CD4-positive, alpha-beta T cell (primary cell): ENCODE data around the gene OLFML3. TPM values are rescaled to one million over a fixed set of nuclear protein-coding genes. Genes with fewer than 3 reads are reported as not detected.

Source experiments
- ATAC-seq: fragments of 200-7000 bp; cut with Tn5 transposase; one replicate; pipeline ENCODE4 v1.10.0; 2022; ENCODE audit warnings: mild to moderate bottlenecking; ENCODE audit not compliant: poor library complexity
- CTCF ChIA-PET: fragments of 350-600 bp; sonication (Branson Sonifier 250); formaldehyde crosslinking; loops from one replicate; lab custom pipeline; 2021; ENCODE audit warnings: antibody characterized with exemption, inconsistent platforms; lab: Charles Lee
- POLR2A ChIA-PET: fragments of 350-600 bp; sonication (Branson Sonifier 250); formaldehyde crosslinking; loops from one replicate; lab custom pipeline; 2021; ENCODE audit warnings: antibody characterized with exemption, inconsistent platforms; lab: Charles Lee
- DNase-seq, 14 experiments: peaks; one replicate each; pipeline ENCODE4 v3.0.0-alpha.2; 2013 to 2020; ENCODE audit warnings: mixed read lengths in 2 of 14
- H3K27ac ChIP-seq, 2 donors: one replicate each; pipeline versions ENCODE4 v1.5.1 to v1.7.0; 2013; ENCODE audit warnings: low read length in 2 of 2, low read depth in 1 of 2, mild to moderate bottlenecking in 1 of 2
- H3K27me3 ChIP-seq, 2 experiments: 1 replicate in 1 of 2; 2 replicates in 1 of 2; pipeline versions ENCODE4 v1.6.1 to v1.7.0; 2013; ENCODE audit warnings: low read length in 2 of 2, control low read depth in 1 of 2, mild to moderate bottlenecking in 1 of 2, moderate library complexity in 1 of 2; ENCODE audit not compliant: insufficient read depth in 2 of 2, control insufficient read depth in 1 of 2
- H3K36me3 ChIP-seq: one replicate; pipeline ENCODE4 v1.6.1; 2013; ENCODE audit warnings: low read length, control low read depth; ENCODE audit not compliant: insufficient read depth
- H3K4me1 ChIP-seq: one replicate; pipeline ENCODE4 v1.6.1; 2013; ENCODE audit warnings: low read length, control low read depth; ENCODE audit not compliant: insufficient read depth
- H3K4me3 ChIP-seq: one replicate; pipeline ENCODE4 v1.5.1; 2013; ENCODE audit warnings: mild to moderate bottlenecking, low read length, moderate library complexity
- H3K9me3 ChIP-seq, 2 experiments: 1 replicate in 1 of 2; 2 replicates in 1 of 2; pipeline versions ENCODE4 v1.6.1 to v1.7.0; 2013; ENCODE audit warnings: low read length in 2 of 2, mild to moderate bottlenecking in 2 of 2, control low read depth in 1 of 2, moderate library complexity in 1 of 2; ENCODE audit not compliant: control insufficient read depth in 1 of 2, insufficient read depth in 1 of 2
- H3K27ac Mint-ChIP-seq: one replicate; pipeline ENCODE4 v1.8.0; 2020; ENCODE audit warnings: mixed read lengths
- H3K27me3 Mint-ChIP-seq: one replicate; pipeline ENCODE4 v1.8.0; 2021; ENCODE audit warnings: mixed read lengths
- H3K36me3 Mint-ChIP-seq: one replicate; pipeline ENCODE4 v1.8.0; 2021; ENCODE audit warnings: low read depth, mixed read lengths
- H3K4me1 Mint-ChIP-seq: one replicate; pipeline ENCODE4 v1.8.0; 2021; ENCODE audit warnings: low read depth, mixed read lengths
- H3K4me3 Mint-ChIP-seq: one replicate; pipeline ENCODE4 v1.8.0; 2020; ENCODE audit warnings: mild to moderate bottlenecking, mixed read lengths
- H3K9me3 Mint-ChIP-seq: one replicate; pipeline ENCODE4 v1.8.0; 2020; ENCODE audit warnings: mixed read lengths
- CTCF ChIP-seq: fragments of 200-600 bp; IDR thresholded peaks from one replicate; pipeline ENCODE4 v1.8.0; 2022; ENCODE audit warnings: antibody characterized with exemption, mild to moderate bottlenecking
- intact Hi-C, 2 experiments: fragments of 100-400 bp; cut with DNase I in 1 of 2; cut with micrococcal nuclease in 1 of 2; formaldehyde crosslinking; loops; one replicate each; pipeline versions ENCODE4 v1.15.1 to v1.9.0; 2023 to 2025; cut with DNase I, micrococcal nuclease
- total RNA-seq, 174 experiments: library from RNA in 2 of 174; stranded (reverse) in 2 of 174; gene quantifications; one replicate each; pipeline ENCODE4 v1.2.3 and lab custom pipeline; 2021 to 2026

Gene OLFML3
- total RNA-seq, 2 experiments from 2014 or later, result 0.30 to 0.31 TPM

GRCh38 chr1:113950908-113951307, 28.4 kb upstream of the OLFML3 start:
- Histone ChIP-seq H3K27ac (no peak overlapping the region), H3K4me3 (no peak overlapping the region), H3K9me3 (no peaks in the 10 kb centered on the region), H3K27me3 (no peaks in the 10 kb centered on the region), H3K36me3 (peaks cover 28% of the 10 kb centered on the region), H3K4me1 (peaks cover 43% of the 10 kb centered on the region)
- Mint-ChIP-seq H3K36me3 (peaks cover 60% of the 10 kb centered on the region), H3K27ac (peak overlapping the region; percentile 89), H3K9me3 (no peaks in the 10 kb centered on the region), H3K27me3 (no peaks in the 10 kb centered on the region), H3K4me1 (peaks cover 95% of the 10 kb centered on the region), H3K4me3 (peak overlapping the region; percentile 4)
- CTCF ChIA-PET, result interaction anchor here (5.7 kb wide), 1 partner anchor 21 kb away, joined by 56 read pairs; the partner anchor contains the start of gene HIPK1
- no peak for TF ChIP-seq CTCF
- POLR2A ChIA-PET, result interaction anchor here (10.2 kb wide), 1 partner anchor 18 kb away, joined by 245 read pairs; the partner anchor contains the start of gene HIPK1
- DNase-seq (no peak), ATAC-seq (no peak)
- intact Hi-C loops, result loop anchor here in 1 of 2 experiments (10.0 kb wide), 1 partner anchor 556 kb away; the partner anchor contains the start of gene MAGI3

- peaks cover 87% of the 10 kb centered on the region for H3K4me1 Mint-ChIP-seq
- Histone ChIP-seq H3K4me3 (no peak overlapping the region), H3K36me3 (peaks cover 33% of the 10 kb centered on the region), H3K27ac (no peak overlapping the region), H3K9me3 (no peaks in the 10 kb centered on the region), H3K27me3 (no peaks in the 10 kb centered on the region), H3K4me1 (peaks cover 39% of the 10 kb centered on the region)
- CTCF ChIA-PET, result interaction anchor here (0.7 to 1.5 kb wide), 2 partner anchors 23 to 24 kb away, joined by 4 to 5 read pairs; partner anchors contain the start of gene HIPK1
- ATAC-seq, result no peak
- POLR2A ChIA-PET, result interaction anchor here (10.2 kb wide), 1 partner anchor 19 kb away, joined by 245 read pairs; the partner anchor contains the start of gene HIPK1
- no peaks in the 10 kb centered on the region for H3K27me3 Mint-ChIP-seq
- H3K4me3 Mint-ChIP-seq, result no peak overlapping the region
- no peaks in the 10 kb centered on the region for H3K9me3 Mint-ChIP-seq
- H3K27ac Mint-ChIP-seq, result peak overlapping the region; percentile 89
- peaks cover 63% of the 10 kb centered on the region for H3K36me3 Mint-ChIP-seq
- no peak for TF ChIP-seq CTCF
- intact Hi-C loops, result loop anchor here in 1 of 2 experiments (10.0 kb wide), 1 partner anchor 557 kb away; the partner anchor contains the start of gene MAGI3
- DNase-seq, result no peak
These were observed 27.6 kb upstream of the OLFML3 start for GRCh38 chr1:113951719-113952118.

- Histone ChIP-seq H3K36me3 (peaks cover 87% of the 10 kb centered on the region), H3K9me3 (no peaks in the 10 kb centered on the region), H3K4me3 (no peak overlapping the region), H3K27me3 (no peaks in the 10 kb centered on the region), H3K4me1 (peaks cover 4% of the 10 kb centered on the region), H3K27ac (no peak overlapping the region)
- no peak overlapping the region for H3K4me3 Mint-ChIP-seq
- intact Hi-C loops, result loop anchor here in 1 of 2 experiments (1.0 to 10.0 kb wide), 2 partner anchors 10 to 563 kb away; partner anchors contain the start of gene MAGI3
- CTCF ChIA-PET, result interaction anchor here (1.4 kb wide), 1 partner anchor 9 kb away, joined by 5 read pairs; no protein-coding TSS in a partner anchor
- DNase-seq, result no peak
- no peaks in the 10 kb centered on the region for H3K9me3 Mint-ChIP-seq
- TF ChIP-seq CTCF, result no peak
- POLR2A ChIA-PET, result no interaction called here
- H3K27ac Mint-ChIP-seq, result no peak overlapping the region
- no peak for ATAC-seq
- H3K27me3 Mint-ChIP-seq, result no peaks in the 10 kb centered on the region
- peaks cover 94% of the 10 kb centered on the region for H3K36me3 Mint-ChIP-seq
- peaks cover 47% of the 10 kb centered on the region for H3K4me1 Mint-ChIP-seq
These were observed 21.3 kb upstream of the OLFML3 start for GRCh38 chr1:113957984-113958383.
